GM21447 (cell line): Measurements from ENCODE around the gene PDIA5.
"Not testable (repeated sequence)": the region's sequence is repeated elsewhere in the genome, so short reads cannot be mapped to it uniquely, and the experiment has no call there.

Source experiments
- ATAC-seq: cut with Tn5 transposase; IDR thresholded peaks from one replicate; pipeline ENCODE4 v1.9.1; 2021; ENCODE audit not compliant: unreplicated experiment

Gene PDIA5

GRCh38 chr3:123090728-123091531, 24.1 kb downstream of the PDIA5 start:
- no peak for ATAC-seq

GRCh38 chr3:123092243-123092642, 25.4 kb downstream of the PDIA5 start:
- ATAC-seq: no peak

- ATAC-seq: no peak
Measured at GRCh38 chr3:123093696-123094095, 26.9 kb downstream of the PDIA5 start.

- no peak for ATAC-seq
Measured at GRCh38 chr3:123094516-123095313, 27.9 kb downstream of the PDIA5 start.

- no peak for ATAC-seq
Measured at GRCh38 chr3:123096126-123096525, 29.3 kb downstream of the PDIA5 start.

- no peak for ATAC-seq
Measured at GRCh38 chr3:123096731-123097130, 29.9 kb downstream of the PDIA5 start.

GRCh38 chr3:123098426-123099330, 31.9 kb downstream of the PDIA5 start:
- ATAC-seq: no peak

- ATAC-seq: no peak
Measured at GRCh38 chr3:123099331-123100192, 32.7 kb downstream of the PDIA5 start.

GRCh38 chr3:123100193-123100776, 33.5 kb downstream of the PDIA5 start:
- ATAC-seq: no peak

- ATAC-seq: no peak
Measured at GRCh38 chr3:123102249-123102648, 35.4 kb downstream of the PDIA5 start.

- no peak for ATAC-seq
Measured at GRCh38 chr3:123102826-123103225, 36.0 kb downstream of the PDIA5 start.

- ATAC-seq: no peak
Measured at GRCh38 chr3:123104550-123104949, 37.7 kb downstream of the PDIA5 start.

GRCh38 chr3:123105201-123106189, 38.7 kb downstream of the PDIA5 start:
- ATAC-seq: no peak

- ATAC-seq: no peak
Measured at GRCh38 chr3:123110282-123110975, 43.6 kb downstream of the PDIA5 start.

GRCh38 chr3:123110976-123111615, 44.3 kb downstream of the PDIA5 start:
- no peak for ATAC-seq

GRCh38 chr3:123111640-123112039, 44.8 kb downstream of the PDIA5 start:
- ATAC-seq: no peak

- no peak for ATAC-seq
Measured at GRCh38 chr3:123112232-123112631, 45.4 kb downstream of the PDIA5 start.

- not testable (repeated sequence) for ATAC-seq
Measured at GRCh38 chr3:123112656-123113055, 45.8 kb downstream of the PDIA5 start.
